ENCODE results near the gene SSH2.
A peak's percentile ranks its signal among the peaks of the same experiment; 100 is the strongest.

SSH2 gene

GRCh38 chr17:29771546-29771945 is 158.5 kb downstream of the SSH2 start:
- no peak for DNase-seq

- no peak for DNase-seq
Observed at GRCh38 chr17:29769225-29769624, 160.8 kb downstream of the SSH2 start.

GRCh38 chr17:29766796-29767327 is 163.2 kb downstream of the SSH2 start:
- DNase-seq: no peak

GRCh38 chr17:29764748-29765147 is 165.3 kb downstream of the SSH2 start:
- no peak for DNase-seq

- no peak for DNase-seq
Observed at GRCh38 chr17:29764217-29764616, 165.8 kb downstream of the SSH2 start.

- no peak for DNase-seq
Observed at GRCh38 chr17:29763273-29763672, 166.8 kb downstream of the SSH2 start.

- no peak for DNase-seq
Observed at GRCh38 chr17:29761040-29761761, 168.8 kb downstream of the SSH2 start.

GRCh38 chr17:29760279-29761039 is 169.6 kb downstream of the SSH2 start:
- no peak for DNase-seq

- no peak for DNase-seq
Observed at GRCh38 chr17:29758255-29758654, 171.8 kb downstream of the SSH2 start.

- DNase-seq: no peak
Observed at GRCh38 chr17:29757788-29758187, 172.2 kb downstream of the SSH2 start.

GRCh38 chr17:29753845-29754439 is 176.1 kb downstream of the SSH2 start:
- no peak for DNase-seq

GRCh38 chr17:29749045-29749825 is 180.8 kb downstream of the SSH2 start:
- no peak for DNase-seq

GRCh38 chr17:29748400-29748799 is 181.6 kb downstream of the SSH2 start:
- no peak for DNase-seq

GRCh38 chr17:29747660-29748059 is 182.4 kb downstream of the SSH2 start:
- DNase-seq: peak; percentile 15

GRCh38 chr17:29746669-29747068 is 183.4 kb downstream of the SSH2 start:
- no peak for DNase-seq

GRCh38 chr17:29744121-29744520 is 185.9 kb downstream of the SSH2 start:
- DNase-seq: no peak

- DNase-seq: no peak
Observed at GRCh38 chr17:29742210-29742513, 187.9 kb downstream of the SSH2 start.

GRCh38 chr17:29740017-29740416 is 190.0 kb downstream of the SSH2 start:
- DNase-seq: no peak

GRCh38 chr17:29734640-29735039 is 195.4 kb downstream of the SSH2 start:
- no peak for DNase-seq

- DNase-seq: no peak
Observed at GRCh38 chr17:29733166-29733565, 196.9 kb downstream of the SSH2 start.

GRCh38 chr17:29732613-29733012 is 197.4 kb downstream of the SSH2 start:
- DNase-seq: no peak

- no peak for DNase-seq
Observed at GRCh38 chr17:29732209-29732608, 197.8 kb downstream of the SSH2 start.

- DNase-seq: no peak
Observed at GRCh38 chr17:29731589-29731929, 198.5 kb downstream of the SSH2 start.

Measured in NCI-H446 treated with DMSO at 0.1 percent for 48 hours (cell line).